Hepatocyte (in vitro differentiated cells): ENCODE results near the gene OR13C2.

ENCODE experiments used
- CTCF ChIP-seq: fragments of 200-600 bp; sonication (generic); IDR thresholded peaks from 2 replicates; pipeline ENCODE4 v1.5.1; 2016; ENCODE audit warnings: antibody characterized with exemption, mild to moderate bottlenecking; ENCODE audit not compliant: poor library complexity
- EZH2 ChIP-seq: fragments of 200-600 bp; sonication (generic); IDR thresholded peaks from 2 replicates; pipeline ENCODE4 v1.6.1; 2016; ENCODE audit warnings: antibody characterized with exemption, mild to moderate bottlenecking, borderline replicate concordance

GRCh38 chr9:104604801-104605200 is 626 bp downstream of the OR13C2 start:
- TF ChIP-seq CTCF (no peak), EZH2 (no peak)
